T-cell (primary cell): ENCODE results near the gene STARD13. TPM values are rescaled to one million over a fixed set of nuclear protein-coding genes. Genes with fewer than 3 reads are reported as not detected.

Experiments used
- ATAC-seq, 4 experiments: fragments of 200-7000 bp in 3 of 4; fragments of 150-1000 bp in 1 of 4; cut with Tn5 transposase; replicated peaks in 1 of 4; 1 replicate in 3 of 4; 2 replicates in 1 of 4; pipeline ENCODE4 v1.10.0; 2021; ENCODE audit warnings: moderate library complexity in 3 of 4, mild to moderate bottlenecking in 2 of 4, moderate number of reproducible peaks in 1 of 4
- CTCF ChIA-PET, 2 donors: fragments of 300-600 bp; sonication (Branson Sonifier 250); formaldehyde crosslinking; loops; one replicate each; lab custom pipeline; 2022; ENCODE audit warnings: antibody characterized with exemption in 2 of 2; lab: Charles Lee
- POLR2A ChIA-PET, 2 donors: fragments of 300-600 bp; sonication (Branson Sonifier 250); formaldehyde crosslinking; loops; one replicate each; lab custom pipeline; 2022; ENCODE audit warnings: antibody characterized with exemption in 2 of 2; lab: Charles Lee
- DNase-seq, 35 experiments: peaks; one replicate each; pipeline versions ENCODE4 v3.0.0 to v3.0.0-alpha.2; 2013 to 2023
- H3K27ac ChIP-seq: one replicate; pipeline ENCODE4 v1.5.1; 2013; ENCODE audit warnings: low read length
- H3K27me3 ChIP-seq, 2 experiments: replicated peaks in 1 of 2; 1 replicate in 1 of 2; 2 replicates in 1 of 2; pipeline versions ENCODE4 v1.6.1 to v1.7.0; 2013; ENCODE audit warnings: low read length in 1 of 2, mixed read lengths in 1 of 2; ENCODE audit not compliant: control insufficient read depth in 2 of 2, insufficient read depth in 2 of 2; ENCODE audit errors: extremely low read depth in 1 of 2
- H3K36me3 ChIP-seq, 2 donors: 1 replicate in 1 of 2; 2 replicates in 1 of 2; pipeline versions ENCODE4 v1.6.1 to v1.7.0; 2013; ENCODE audit warnings: low read length in 1 of 2; ENCODE audit not compliant: control insufficient read depth in 2 of 2, insufficient read depth in 1 of 2; ENCODE audit errors: extremely low read depth in 1 of 2
- H3K4me1 ChIP-seq, 2 experiments: 1 replicate in 1 of 2; 2 replicates in 1 of 2; pipeline versions ENCODE4 v1.6.1 to v1.7.0; 2013; ENCODE audit warnings: low read length in 2 of 2, mixed read lengths in 1 of 2; ENCODE audit not compliant: insufficient read depth in 2 of 2, control insufficient read depth in 1 of 2; ENCODE audit errors: extremely low read depth in 1 of 2
- H3K4me3 ChIP-seq, 2 donors: 1 replicate in 1 of 2; 2 replicates in 1 of 2; pipeline versions ENCODE4 v1.5.1 to v1.7.0; 2013; ENCODE audit warnings: mild to moderate bottlenecking in 2 of 2, low read length in 1 of 2, moderate library complexity in 1 of 2; ENCODE audit not compliant: control insufficient read depth in 1 of 2; ENCODE audit errors: extremely low read depth in 1 of 2
- H3K9me3 ChIP-seq: 2 replicates; pipeline ENCODE4 v1.7.0; 2013
- H3K27ac Mint-ChIP-seq, 2 donors: one replicate each; pipeline ENCODE4 v1.8.0; 2020 to 2021; ENCODE audit warnings: mild to moderate bottlenecking in 2 of 2, mixed read lengths in 2 of 2
- H3K27me3 Mint-ChIP-seq, 2 donors: one replicate each; pipeline ENCODE4 v1.8.0; 2021 to 2022; ENCODE audit warnings: mixed read lengths in 2 of 2
- H3K36me3 Mint-ChIP-seq: one replicate; pipeline ENCODE4 v1.8.0; 2021; ENCODE audit warnings: mixed read lengths
- H3K4me1 Mint-ChIP-seq, 3 donors: one replicate each; pipeline ENCODE4 v1.8.0; 2020 to 2022; ENCODE audit warnings: mixed read lengths in 3 of 3, mild to moderate bottlenecking in 1 of 3
- H3K4me3 Mint-ChIP-seq, 3 donors: one replicate each; pipeline ENCODE4 v1.8.0; 2020 to 2022; ENCODE audit warnings: mild to moderate bottlenecking in 3 of 3, mixed read lengths in 3 of 3, moderate library complexity in 3 of 3
- H3K9me3 Mint-ChIP-seq, 3 donors: one replicate each; pipeline ENCODE4 v1.8.0; 2020 to 2022; ENCODE audit warnings: mixed read lengths in 3 of 3
- WGBS: methylation state at CpG from one replicate; pipeline ENCODE4 v1.1.5; 2013; ENCODE audit warnings: missing lambda C conversion rate; ENCODE audit not compliant: insufficient coverage; 5-methylcytosine and 5-hydroxymethylcytosine counted together
- total RNA-seq, 35 experiments: library from RNA in 6 of 35; stranded (reverse) in 6 of 35; fragments of 120-200 nt in 1 of 35; gene quantifications; one replicate each; pipeline versions ENCODE4 v1.2.1 to v1.2.4 and lab custom pipeline; 2013 to 2026

The STARD13 gene
- total RNA-seq, 5 donors from 2014 or later (not counting 1 experiment from before 2014, with no cell fraction given), result 0.39 to 0.53 (median 0.44) TPM; not detected in 2

DNA sequence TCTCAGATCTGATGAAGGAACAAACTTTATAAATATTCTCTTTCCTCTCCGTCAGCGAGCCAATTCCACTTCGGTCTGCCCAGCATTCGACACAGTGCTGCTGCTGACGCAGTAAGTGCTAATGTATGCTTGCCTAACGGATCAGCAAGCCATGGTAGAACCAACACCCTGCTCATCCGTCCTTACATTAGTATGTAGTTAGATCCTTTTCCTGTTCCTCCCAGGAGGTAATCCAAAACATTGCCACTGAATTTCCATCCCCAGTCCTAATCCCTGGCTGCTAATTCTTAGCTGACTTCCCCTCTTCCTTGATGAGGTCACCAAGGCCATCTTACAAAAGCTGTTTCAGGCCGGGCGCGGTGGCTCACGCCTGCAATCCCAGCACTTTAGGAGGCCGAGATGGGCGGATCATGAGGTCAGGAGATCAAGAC lies 88.0 kb downstream of the STARD13 start:
- Histone ChIP-seq H3K27me3 (peaks cover 0 to 6% of the 10 kb centered on the region in 2 experiments), H3K4me1 (no peaks in the 10 kb centered on the region), H3K27ac (no peak overlapping the region), H3K9me3 (no peaks in the 10 kb centered on the region), H3K36me3 (no peaks in the 10 kb centered on the region), H3K4me3 (no peak overlapping the region)
- H3K4me3 Mint-ChIP-seq, result no peak overlapping the region
- peaks cover 8 to 9% of the 10 kb centered on the region in 2 donors for H3K27me3 Mint-ChIP-seq
- CTCF ChIA-PET, result no interaction called here
- H3K9me3 Mint-ChIP-seq, result no peaks in the 10 kb centered on the region
- DNase-seq, result no peak
- POLR2A ChIA-PET, result interaction anchor here in 1 of 2 donors (0.7 kb wide), 1 partner anchor 686 kb away, joined by 4 read pairs; no protein-coding TSS in a partner anchor
- 98% methylated on average over 13 of the region's 13 CpGs for WGBS
- no peaks in the 10 kb centered on the region for H3K36me3 Mint-ChIP-seq
- peaks cover 5 to 10% (median 7%) of the 10 kb centered on the region in 3 donors for H3K4me1 Mint-ChIP-seq
- ATAC-seq, result no peak
- H3K27ac Mint-ChIP-seq, result no peak overlapping the region

- Mint-ChIP-seq H3K27ac (no peak overlapping the region), H3K27me3 (peaks cover 4% of the 10 kb centered on the region in 2 donors), H3K9me3 (no peaks in the 10 kb centered on the region), H3K4me1 (peaks cover 5 to 10% (median 7%) of the 10 kb centered on the region in 3 donors), H3K36me3 (no peaks in the 10 kb centered on the region), H3K4me3 (no peak overlapping the region)
- no CpG with 5 or more reads among the region's 3 CpGs for WGBS
- no peak overlapping the region for H3K27ac ChIP-seq
- H3K4me1 ChIP-seq, result no peaks in the 10 kb centered on the region
- peaks cover 0 to 6% of the 10 kb centered on the region in 2 experiments for H3K27me3 ChIP-seq
- no peaks in the 10 kb centered on the region for H3K9me3 ChIP-seq
- POLR2A ChIA-PET, result no interaction called here
- no peak for DNase-seq
- no peak overlapping the region for H3K4me3 ChIP-seq
- no peaks in the 10 kb centered on the region for H3K36me3 ChIP-seq
- CTCF ChIA-PET, result no interaction called here
- no peak for ATAC-seq
Observed at GRCh38 chr13:33196767-33197166, 88.8 kb downstream of the STARD13 start.

DNA sequence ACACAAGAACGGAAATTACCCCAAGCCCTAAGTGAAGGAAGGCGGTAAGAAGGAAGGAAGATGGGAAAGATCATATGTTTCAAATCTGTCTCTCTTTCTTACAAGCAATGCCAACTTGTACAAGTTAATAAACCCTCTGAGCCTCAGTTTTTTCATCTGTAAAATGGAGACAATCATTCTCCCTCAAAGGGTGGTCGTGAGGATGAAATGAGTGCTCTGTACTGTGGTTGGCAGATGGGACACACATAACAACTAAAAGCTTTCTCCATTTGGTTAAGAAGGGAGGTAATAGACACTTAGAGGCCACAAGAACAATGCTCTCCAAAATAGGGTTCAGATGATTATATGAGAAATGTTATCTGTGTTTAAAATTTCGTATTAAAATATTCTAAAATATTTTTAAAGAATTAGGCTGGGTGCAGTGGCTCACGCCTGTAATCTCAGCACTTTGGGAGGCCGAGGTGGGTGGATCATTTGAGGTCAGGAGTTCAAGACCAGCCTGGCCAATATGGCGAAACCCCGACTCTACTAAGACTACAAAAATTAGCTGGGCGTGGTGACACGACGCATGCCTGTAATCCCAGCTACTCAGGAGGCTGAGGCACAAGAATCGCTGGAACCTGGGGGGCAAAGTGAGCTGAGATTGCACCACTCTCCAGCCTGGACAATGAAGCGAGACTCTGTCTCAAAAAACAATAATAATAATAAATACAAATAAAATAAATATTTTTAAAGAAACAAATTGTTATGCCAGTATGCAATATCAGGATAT lies 89.7 kb downstream of the STARD13 start:
- DNase-seq (no peak), ATAC-seq (no peak)
- H3K9me3 ChIP-seq, result no peaks in the 10 kb centered on the region
- H3K4me3 Mint-ChIP-seq, result no peak overlapping the region
- H3K9me3 Mint-ChIP-seq, result no peaks in the 10 kb centered on the region
- no peak overlapping the region for H3K4me3 ChIP-seq
- no peak overlapping the region for H3K27ac Mint-ChIP-seq
- H3K27ac ChIP-seq, result no peak overlapping the region
- H3K27me3 ChIP-seq, result peaks cover 0 to 6% of the 10 kb centered on the region in 2 experiments
- peaks cover 4% of the 10 kb centered on the region in 2 donors for H3K27me3 Mint-ChIP-seq
- H3K4me1 ChIP-seq, result no peaks in the 10 kb centered on the region
- POLR2A ChIA-PET, result interaction anchor here in 1 of 2 donors (0.6 kb wide), 1 partner anchor 683 kb away, joined by 3 read pairs; no protein-coding TSS in a partner anchor
- no peaks in the 10 kb centered on the region for H3K36me3 ChIP-seq
- no peaks in the 10 kb centered on the region for H3K36me3 Mint-ChIP-seq
- no CpG with 5 or more reads among the region's 13 CpGs for WGBS
- H3K4me1 Mint-ChIP-seq, result peaks cover 5 to 10% (median 7%) of the 10 kb centered on the region in 3 donors
- CTCF ChIA-PET, result no interaction called here

DNA sequence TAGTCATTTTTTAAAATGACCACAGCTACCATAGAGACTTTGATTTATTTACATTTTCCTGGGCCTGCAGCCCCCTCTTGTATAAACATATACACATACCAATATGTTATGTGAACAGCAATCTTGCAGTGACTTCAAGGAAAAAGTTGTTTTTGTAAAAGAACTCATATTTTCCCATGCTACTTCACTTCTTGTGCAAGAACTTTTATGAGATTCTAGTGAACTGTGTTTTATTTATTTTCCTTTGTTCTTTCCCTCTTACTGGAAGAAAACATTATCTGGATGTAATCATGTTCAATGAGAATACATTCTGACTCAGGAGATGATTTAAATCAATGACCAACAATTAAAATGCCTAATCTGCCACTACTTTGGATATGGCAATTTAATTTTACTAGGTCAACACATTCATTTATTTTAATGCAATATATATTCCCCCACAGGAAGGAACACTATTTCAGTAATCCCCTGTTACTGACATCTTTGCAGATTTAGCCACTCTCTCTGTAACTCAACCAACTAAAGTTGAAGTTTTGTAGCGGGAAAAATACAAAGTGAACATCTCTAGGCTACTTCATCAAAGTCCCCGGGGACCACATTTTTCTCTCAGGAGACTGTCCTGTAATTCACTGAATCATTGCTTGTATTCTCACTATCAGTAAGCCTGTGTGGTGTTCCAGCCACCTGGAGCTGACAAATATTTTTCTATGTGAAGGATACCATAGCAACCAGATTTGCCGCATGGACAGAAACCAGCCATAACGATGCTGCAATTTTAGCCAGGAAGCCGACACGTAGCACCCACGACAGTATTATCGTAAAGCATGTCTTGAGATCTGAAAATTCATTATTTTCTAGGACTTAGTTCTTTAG lies 90.5 kb downstream of the STARD13 start:
- H3K27me3 Mint-ChIP-seq, result peaks cover 4% of the 10 kb centered on the region in 2 donors
- DNase-seq (no peak), ATAC-seq (no peak)
- H3K9me3 Mint-ChIP-seq, result no peaks in the 10 kb centered on the region
- H3K4me1 ChIP-seq, result no peaks in the 10 kb centered on the region
- ChIA-PET POLR2A (no interaction called here), CTCF (no interaction called here)
- no peak overlapping the region for H3K27ac Mint-ChIP-seq
- H3K27ac ChIP-seq, result no peak overlapping the region
- H3K9me3 ChIP-seq, result no peaks in the 10 kb centered on the region
- H3K4me3 ChIP-seq, result no peak overlapping the region
- H3K36me3 Mint-ChIP-seq, result no peaks in the 10 kb centered on the region
- H3K4me1 Mint-ChIP-seq, result peaks cover 5 to 10% (median 7%) of the 10 kb centered on the region in 3 donors
- H3K4me3 Mint-ChIP-seq, result no peak overlapping the region
- no peaks in the 10 kb centered on the region for H3K36me3 ChIP-seq
- 73% methylated on average over 3 of the region's 8 CpGs for WGBS
- peaks cover 0 to 4% of the 10 kb centered on the region in 2 experiments for H3K27me3 ChIP-seq

- H3K4me1 Mint-ChIP-seq, result peaks cover 5 to 10% (median 7%) of the 10 kb centered on the region in 3 donors
- POLR2A ChIA-PET, result no interaction called here
- CTCF ChIA-PET, result no interaction called here
Observed at GRCh38 chr13:33193428-33193974, 92.1 kb downstream of the STARD13 start.

More at GRCh38 chr13:33193428-33193974, 92.1 kb downstream of the STARD13 start:
- Mint-ChIP-seq H3K9me3 (no peaks in the 10 kb centered on the region), H3K36me3 (no peaks in the 10 kb centered on the region), H3K27ac (no peak overlapping the region), H3K4me3 (no peak overlapping the region), H3K27me3 (peaks cover 4 to 7% of the 10 kb centered on the region in 2 donors)
- Histone ChIP-seq H3K9me3 (no peaks in the 10 kb centered on the region), H3K36me3 (no peaks in the 10 kb centered on the region), H3K4me1 (no peaks in the 10 kb centered on the region), H3K27me3 (peaks cover 0 to 3% of the 10 kb centered on the region in 2 experiments), H3K4me3 (no peak overlapping the region), H3K27ac (no peak overlapping the region)
- DNase-seq, result no peak
- ATAC-seq, result no peak
- WGBS, result 78% methylated on average over 1 of the region's 7 CpGs
